ENCODE data around the gene C16orf74. TPM values are rescaled to one million over a fixed set of nuclear protein-coding genes. Genes with fewer than 3 reads are reported as not detected.

Gene C16orf74
- polyA plus RNA-seq, 3 donors, result 3.0 to 3.7 (median 3.4) TPM

DNA sequence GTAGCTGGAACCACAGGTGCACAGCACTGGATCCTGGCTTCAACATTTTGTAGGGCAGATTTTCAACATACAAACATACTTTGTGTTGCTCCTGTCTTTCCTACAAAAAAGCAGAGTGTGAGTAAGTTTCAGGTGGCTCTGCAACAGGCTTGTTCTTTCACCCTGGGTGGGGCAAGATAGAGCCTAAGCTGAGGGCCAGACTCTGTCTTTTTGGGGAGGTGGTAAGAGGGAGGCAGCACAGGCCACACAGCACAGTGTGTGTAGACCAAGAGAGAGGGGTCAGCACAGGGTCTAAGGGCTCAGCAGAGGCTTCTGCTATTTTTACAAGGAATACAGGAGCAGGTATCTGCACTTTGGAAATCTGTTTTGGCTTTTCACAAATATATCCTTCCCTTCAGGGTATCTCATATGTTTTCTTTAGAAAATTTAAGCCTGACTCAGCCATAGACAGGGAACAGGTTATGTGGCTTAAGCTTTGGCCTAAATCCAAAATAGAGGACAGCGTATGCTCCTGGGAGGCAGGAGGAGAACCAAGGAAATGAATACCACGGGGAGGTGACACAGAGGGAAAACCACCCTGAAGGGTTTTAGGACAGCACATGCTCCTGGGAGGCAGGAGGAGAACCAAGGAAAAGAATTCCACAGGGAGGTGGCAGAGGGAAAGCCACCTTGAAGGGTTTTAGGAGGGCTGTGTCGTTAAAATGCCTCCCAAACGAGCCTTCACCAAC, 26.9 kb upstream of the C16orf74 start:
- no peak for DNase-seq (ENCODE audit: low read depth in 3 of 3, low spot score in 2 of 3)

DNA sequence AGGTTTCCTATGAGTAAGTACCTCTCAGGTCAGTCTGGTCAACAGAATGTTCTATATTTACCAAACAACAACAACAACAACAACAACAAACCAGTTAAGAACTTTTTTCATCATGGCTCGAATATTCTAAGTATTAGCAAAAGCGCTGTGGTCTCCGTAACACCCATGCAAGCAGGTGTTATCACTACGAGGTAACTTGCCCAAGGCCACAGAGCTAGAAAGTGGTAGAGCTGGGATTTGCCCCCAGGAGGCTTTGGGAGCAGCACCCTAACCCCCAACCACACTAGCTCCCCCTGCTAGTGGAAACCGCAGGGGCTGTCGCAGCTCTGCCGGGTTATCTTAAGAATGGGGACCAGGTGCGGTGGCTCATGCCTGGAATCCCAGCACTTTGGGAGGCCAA, 23.9 kb upstream of the C16orf74 start:
- no peak for DNase-seq (ENCODE audit: low read depth in 3 of 3, low spot score in 2 of 3)

DNA sequence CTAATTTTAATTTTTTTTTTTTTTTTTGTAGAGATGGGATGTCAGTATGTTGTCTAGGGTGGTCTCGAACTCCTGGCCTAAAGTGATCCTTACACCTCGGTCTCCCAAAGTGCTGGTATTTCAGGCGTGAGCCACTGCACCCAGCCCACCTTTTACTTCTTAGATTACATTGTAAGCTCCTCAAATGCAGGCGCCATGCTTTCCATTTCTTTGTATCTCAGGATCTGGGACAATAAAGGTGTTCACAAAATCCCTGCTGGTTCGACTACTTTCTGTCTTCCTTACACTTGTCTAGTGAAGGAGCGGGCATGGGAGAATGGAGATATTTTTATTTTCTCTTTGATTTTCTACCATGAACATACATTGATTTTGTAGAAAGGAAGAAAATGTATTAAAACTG, 23.2 kb upstream of the C16orf74 start:
- DNase-seq (ENCODE audit: low read depth in 3 of 3, low spot score in 2 of 3), result no peak

DNA sequence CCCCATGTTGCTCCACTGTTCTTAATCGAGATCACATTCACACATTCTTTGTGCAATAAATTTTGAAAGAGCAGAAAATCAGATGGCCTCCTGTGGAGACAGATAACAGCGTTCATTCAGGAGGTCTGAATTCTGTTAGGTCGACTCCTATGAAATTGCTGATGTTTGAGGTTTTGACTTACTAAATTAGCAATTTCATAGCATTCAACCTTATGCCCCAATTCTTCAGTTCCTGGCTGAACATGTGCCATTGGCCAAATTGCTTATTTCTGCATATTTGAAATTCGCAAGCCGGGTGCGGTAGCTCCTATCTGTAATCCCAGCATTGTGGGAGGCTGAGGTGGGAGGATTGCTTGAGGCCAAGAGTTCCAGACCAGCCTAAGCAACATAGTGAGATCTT, 22.1 kb upstream of the C16orf74 start:
- DNase-seq (ENCODE audit: low read depth in 3 of 3, low spot score in 2 of 3), result no peak

DNA sequence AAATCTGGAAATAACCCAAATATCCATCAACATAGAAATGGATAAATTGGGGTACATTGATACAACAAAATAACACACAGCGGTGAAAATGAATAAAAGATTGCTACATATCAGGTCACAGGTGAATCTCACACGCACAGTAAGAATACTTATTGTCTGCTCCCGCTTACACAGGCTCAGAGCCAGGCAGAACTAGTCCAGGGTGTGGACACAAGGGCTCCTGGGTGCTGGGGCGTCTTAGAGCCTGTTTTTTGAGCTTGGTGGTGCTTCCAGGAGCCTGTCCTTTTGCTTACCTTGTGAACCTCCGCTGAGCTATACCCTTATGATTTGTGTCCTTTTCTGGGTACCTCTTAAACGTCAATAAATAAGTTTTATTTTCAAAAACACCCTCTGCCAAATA, 19.8 kb upstream of the C16orf74 start:
- no peak for DNase-seq (ENCODE audit: low read depth in 3 of 3, low spot score in 2 of 3)

DNA sequence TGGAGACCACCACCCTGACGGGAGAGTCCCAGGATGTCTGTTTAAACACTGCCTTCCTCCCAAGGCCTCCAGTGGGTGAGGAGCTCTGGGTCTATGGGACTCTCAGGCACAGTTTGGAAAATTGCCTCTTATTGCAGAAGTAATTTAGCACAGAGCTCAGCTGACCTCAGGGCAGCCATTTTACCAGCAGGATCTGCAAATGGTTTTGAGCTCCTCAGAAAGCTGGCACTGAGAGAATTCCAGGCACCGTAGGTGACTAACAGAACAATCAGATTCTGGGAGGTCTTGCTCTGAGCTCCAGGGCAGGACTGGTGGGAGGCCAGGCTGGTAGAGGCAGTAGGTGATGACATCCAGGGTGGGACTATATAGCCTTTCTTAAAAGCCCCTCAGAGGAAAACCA, 17.3 kb upstream of the C16orf74 start:
- DNase-seq (ENCODE audit: low read depth in 3 of 3, low spot score in 2 of 3), result no peak

DNA sequence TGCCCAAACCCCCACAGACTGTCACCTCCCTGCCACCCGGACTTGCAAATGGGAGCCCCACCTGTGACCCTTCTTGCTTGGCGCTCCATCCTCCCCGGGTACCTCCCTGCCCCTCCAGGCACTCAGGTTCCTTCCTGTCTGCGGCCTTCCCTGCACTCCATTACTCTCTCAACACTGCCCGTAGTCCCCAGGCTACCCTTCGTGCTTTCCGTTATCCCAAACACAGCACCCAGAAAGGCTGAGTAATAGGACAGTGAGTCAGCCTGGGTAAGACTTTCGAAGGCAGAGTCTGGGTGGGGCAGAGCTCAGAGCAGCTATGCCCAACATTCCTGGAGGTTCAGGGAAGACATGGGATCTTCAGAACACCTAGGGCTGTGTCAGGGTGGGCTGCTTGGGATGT, 16.6 kb upstream of the C16orf74 start:
- no peak for DNase-seq (ENCODE audit: low read depth in 3 of 3, low spot score in 2 of 3)

DNA sequence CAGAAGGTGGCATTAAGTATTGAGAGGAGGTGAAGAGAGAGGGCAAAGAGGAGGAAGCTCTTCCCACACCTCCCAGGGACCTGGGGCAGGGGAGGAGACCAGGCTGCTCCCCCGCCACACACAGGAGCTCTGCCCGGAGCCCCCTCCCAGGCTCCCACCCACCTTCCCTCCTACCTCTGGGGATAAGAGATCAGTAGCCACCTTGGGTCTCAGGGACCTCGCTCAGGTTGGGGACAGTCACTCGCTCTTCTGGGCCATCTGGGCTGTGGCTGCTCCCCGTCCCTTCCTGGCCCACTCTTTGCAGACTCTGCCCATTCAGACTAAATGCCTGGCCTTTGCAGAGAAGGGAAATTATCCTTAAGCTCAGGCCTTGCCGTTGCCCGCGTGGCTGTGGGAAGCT, 14.9 kb upstream of the C16orf74 start:
- no peak for DNase-seq (ENCODE audit: low read depth in 3 of 3, low spot score in 2 of 3)

DNA sequence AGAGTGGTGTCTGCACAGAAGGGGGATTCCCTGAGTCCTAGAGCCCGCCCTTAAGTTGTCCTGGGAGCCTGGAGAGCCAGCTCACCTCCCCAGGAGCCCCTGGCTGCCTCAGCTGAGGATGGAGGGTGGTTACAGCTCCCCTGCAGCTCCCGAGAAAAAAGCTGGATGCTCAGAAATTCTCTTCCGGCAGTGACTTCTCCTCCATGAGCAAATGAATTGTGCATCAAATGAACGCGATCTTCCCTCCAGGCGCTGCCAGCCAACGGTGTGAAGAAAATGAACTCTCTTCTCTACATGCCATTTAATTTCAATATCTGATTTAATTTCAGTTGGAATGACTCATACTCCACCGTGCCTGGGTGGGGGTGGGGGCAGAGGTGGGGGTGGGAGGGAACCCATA, 14.3 kb upstream of the C16orf74 start:
- no peak for DNase-seq (ENCODE audit: low read depth in 3 of 3, low spot score in 2 of 3)

DNA sequence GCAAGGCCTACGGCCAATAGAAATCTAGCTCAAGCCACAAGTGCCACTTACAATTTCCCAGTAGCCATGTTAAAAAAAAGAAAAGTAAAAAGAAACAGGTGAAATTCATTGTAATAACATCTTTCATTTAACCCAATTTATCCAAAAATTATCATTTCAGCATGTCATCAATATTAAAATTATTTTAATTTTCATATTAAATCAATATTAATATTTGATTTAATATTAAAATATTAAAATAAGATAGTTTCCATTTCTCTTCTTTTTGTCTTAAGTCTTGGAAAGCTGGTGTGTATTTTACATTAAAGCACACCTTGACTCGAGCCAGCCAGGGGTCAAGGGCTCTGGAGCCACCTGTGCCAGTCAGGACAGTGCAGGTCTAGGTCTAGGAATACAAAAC, 12.7 kb upstream of the C16orf74 start:
- DNase-seq (ENCODE audit: low read depth in 3 of 3, low spot score in 2 of 3), result no peak

DNA sequence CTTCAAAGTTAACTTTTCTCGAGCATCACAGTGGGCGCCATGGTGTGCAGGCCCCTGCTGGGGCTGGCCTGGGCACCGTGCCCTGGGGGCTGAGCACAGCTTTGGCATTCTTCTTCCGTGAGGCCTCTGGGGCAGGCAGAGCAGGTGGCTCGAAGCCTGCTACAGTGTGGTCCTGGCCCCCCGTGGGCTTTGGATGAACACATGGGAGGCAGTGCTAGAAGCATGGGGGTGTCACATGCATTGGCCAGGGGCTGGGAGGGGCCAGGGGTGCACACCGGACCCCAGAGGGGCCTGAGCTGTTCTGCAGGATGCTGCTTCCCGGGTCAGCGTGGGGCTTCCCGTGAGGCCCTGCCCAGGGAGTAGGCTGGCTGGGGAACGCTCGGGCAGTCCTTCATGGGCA, 12.1 kb upstream of the C16orf74 start:
- no peak for DNase-seq (ENCODE audit: low read depth in 3 of 3, low spot score in 2 of 3)

DNA sequence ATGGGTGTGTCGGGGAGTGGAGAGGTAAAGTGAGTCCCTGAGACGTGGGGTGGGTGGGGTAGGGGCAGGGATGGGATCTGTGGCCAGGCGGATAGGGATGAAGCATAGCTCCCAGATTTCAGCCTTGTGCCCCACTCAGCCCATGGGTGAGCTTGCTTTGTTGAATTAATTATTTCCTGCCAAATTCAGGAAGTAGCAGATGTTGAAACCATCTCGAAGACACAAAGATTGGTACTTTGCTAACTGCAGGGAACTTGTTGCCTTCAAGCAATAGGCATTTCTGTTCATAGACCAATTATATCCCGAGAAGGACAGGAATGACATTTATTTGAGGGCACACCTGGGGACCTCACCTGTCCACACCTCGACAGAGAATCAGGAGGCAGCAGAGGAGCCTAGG, 11.0 kb upstream of the C16orf74 start:
- DNase-seq (ENCODE audit: low read depth in 3 of 3, low spot score in 2 of 3), result no peak

DNA sequence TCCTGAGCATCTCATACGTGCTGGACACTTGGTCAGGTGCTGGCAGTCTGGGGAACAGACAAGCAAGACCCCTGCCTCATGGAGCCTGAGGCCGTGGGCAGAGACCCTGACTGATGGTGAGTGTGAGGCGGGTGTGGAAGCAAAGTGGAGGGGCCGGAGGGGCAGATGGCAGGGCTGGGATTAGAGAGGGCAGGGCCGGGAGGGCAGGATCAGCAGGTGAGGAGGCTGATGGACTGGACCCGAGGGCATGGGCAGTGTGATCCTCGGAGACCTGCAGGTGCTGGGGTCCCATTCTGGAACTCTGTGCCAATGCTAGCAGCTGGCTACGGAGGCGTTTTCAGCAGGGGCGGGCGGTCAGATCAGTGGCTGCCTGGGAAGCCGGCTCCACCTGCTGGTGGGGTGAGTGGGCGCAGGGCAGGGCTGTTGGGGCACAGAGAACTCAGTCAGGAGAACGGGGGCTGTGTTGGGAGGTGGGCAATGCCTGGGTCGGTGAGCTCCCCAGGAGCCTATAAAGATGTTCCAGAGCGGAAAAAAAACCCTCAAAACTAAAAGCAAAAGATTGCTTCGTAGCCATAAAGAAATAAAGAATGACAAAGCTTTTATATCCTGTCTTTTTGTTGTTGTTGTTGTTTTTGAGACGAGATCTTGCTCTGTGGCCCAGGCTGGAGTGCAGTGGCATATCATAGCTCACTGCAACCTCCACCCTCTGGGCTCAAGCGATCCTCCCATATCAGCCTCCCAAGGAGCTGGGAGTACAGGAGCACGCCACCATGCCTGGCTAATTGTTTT, 8.9 kb upstream of the C16orf74 start:
- DNase-seq (ENCODE audit: low read depth in 3 of 3, low spot score in 2 of 3), result no peak

DNA sequence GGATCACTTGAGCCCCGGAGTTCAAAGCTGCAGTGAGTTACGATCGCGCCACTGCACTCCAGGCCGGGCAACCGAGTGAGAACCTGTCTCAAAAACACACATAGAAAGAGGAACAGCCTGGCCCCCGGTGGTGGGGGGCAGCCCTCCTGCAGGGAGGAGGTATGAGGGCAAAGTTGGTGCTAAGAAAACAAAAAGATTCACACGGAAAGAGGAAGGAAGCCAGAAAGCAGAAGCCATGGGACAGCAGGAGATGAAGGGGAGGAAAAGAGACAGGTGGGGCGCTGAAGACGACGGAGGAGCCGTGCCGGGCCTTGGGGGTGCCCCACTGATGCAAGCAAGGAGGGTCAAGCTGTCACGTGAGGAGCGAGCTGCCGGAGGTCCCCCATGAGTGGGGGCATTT, 8.2 kb upstream of the C16orf74 start:
- no peak for DNase-seq (ENCODE audit: low read depth in 3 of 3, low spot score in 2 of 3)

DNA sequence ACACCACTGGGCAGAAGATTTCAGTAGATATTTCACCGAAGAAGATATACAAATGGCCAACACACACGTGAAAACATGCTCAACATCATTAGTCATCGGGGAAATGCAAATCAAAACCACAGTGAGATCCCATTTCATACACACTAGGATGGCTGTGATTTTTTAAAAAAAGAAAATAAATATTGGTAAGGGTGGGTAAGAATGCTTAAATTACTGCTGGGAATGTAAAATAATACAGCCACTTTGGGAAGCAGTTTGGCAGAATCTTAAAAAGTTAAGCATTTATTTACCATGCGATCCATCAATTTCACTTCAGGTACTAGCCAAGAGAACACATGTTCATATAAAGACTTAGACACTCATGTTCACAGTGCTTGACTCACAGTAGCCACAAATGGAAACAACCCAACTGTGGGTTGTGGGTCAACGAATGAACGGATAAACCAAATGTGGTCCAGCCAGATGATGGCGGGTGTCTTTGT, 6.5 kb upstream of the C16orf74 start:
- no peak for DNase-seq (ENCODE audit: low read depth in 3 of 3, low spot score in 2 of 3)

DNA sequence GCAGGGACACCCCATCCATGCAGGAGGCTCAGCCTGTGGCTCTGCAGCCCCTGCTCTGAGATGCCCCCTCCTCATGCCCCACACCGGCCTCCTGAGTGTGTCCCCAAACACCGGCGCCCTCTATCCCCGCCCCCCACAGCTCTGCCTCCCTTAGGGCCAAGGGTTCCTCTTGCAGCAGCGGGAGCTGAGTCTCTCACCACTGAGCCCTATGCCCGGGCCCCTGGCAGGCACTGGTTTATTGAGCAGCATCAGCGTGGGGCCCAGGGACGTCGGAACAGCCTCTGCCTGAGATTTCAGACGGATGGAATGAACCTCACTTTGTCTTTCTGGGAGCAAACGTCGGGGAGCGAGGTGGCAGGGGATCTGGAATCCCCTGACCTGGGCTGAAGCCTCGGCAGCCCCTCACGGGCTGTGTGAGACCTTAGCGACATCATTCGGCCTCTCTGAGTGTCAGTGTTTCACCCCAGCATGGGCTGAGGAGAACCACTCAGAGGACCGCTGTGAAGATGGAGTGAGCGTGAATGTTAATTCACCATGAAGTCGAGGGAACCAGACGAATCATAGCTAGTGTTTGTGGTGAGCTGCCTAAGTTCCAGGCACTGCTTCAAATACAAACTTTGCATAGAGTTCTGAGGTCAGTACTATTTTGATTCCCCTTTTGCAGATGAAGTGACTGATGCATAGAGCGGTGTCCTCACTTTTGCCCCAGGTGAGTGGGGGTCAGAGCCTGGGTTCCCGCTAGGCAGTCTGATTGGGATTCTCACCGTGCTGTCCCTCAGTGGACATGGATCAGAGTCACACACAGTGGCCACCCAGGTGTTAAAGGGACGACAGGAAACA, 5.3 kb upstream of the C16orf74 start:
- DNase-seq (ENCODE audit: low read depth in 3 of 3, low spot score in 2 of 3), result no peak

DNA sequence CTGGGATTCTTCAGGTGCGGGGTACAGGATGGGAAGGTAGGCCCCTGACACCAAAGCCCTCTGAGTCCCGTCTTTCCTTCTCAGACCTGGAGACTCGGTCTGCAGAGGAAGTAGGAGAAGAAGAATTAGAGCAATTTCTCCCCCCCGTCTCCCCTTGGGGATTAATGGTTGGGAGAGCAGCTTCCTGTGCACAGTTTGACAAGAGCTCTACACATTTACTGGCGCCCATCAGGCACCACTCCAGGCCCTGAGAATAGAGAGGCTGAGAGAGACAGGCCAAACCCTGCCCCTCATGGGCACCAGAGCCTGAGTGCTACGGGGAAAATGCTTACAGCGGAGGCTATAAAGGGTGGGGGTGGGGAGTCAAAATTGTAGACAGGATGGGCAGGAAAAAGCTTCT, 3.5 kb upstream of the C16orf74 start:
- DNase-seq (ENCODE audit: low read depth in 3 of 3, low spot score in 2 of 3), result no peak

DNA sequence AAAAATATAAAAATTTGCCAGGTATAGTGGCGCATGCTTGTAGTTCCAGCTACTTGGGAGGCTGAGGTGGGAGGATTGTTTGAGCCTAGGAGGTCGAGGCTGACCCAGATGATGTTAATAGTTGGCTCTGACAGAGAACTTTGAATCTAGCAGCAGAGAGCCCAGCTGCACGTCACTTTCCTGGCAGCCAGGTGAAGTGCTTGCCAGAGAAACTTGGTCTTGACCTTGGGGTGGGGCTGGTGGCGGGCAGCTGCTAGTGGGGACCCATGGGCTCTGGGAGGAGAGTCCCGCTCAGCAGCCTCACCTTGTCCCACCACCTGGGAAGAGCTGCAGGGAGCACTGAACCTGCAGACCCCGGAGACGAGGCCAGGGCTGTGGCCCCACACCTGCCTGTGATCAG, 3.1 kb upstream of the C16orf74 start:
- DNase-seq (ENCODE audit: low read depth in 3 of 3, low spot score in 2 of 3), result no peak

DNA sequence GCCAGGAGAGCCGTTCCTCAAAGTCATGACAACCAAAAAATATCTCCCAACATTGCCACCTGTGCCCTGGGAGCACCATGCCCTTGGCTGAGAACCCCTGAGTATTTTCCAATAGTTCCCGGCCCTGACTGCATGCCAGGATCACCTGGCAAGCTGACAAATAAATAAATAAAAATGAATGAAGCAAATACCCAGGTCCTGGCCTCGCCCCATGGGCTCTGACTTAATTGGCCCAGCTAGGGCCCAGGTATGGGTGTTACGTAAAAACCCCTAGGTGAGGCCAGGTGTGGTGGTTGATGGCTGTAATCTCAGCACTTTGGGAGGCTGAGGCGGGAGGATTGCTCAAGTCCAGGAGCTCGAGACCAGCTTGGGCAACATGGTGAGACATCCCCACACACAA, 2.7 kb upstream of the C16orf74 start:
- DNase-seq (ENCODE audit: low read depth in 3 of 3, low spot score in 2 of 3), result no peak

DNA sequence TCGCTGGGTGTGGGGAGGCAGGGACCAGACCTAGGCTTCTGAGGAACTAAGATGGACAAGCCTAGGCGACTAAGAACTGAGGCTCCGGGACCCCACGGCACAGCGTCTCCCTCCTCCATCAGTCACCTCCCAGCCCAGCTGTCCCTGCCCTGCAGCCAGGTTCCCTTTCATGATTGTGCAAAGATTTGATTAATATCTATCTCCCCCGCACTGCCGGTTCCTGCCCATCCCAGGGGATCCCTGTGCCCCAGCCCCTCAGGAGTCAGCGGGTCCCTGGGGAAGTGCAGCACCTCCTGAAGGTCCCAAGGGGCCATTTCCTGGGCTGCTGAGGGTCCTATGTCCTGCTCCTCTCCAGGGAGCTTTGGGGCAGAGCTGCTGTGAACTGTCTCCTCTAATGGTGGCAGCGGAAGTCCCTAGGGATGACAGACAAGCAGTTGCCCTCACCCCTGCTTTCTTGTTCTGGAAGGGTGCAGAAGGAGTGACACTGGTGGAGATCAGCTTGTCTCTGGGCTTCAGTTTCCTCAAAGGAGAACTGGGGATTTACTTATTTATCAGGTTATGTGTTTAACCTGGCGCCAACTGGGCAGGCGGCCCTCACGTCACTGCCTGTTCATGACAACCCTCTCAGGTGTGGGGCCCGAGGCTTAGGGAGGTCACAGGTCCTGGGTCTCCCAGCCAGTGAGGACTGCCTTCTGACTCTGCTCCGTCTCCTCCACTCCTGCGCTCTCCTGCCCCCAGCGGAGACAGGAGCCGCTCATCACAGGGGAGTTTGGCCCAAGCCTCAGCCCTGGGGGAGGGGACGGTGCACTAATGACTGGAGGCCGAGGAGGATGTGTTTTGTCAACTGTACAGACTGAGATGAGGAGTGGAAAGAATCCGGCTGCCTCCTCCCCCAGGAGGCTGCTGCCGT, 1.9 kb upstream of the C16orf74 start:
- peak in 1 of 3 donors; percentile 45 for DNase-seq (ENCODE audit: low read depth in 3 of 3, low spot score in 2 of 3)

Data from right renal cortex interstitium (tissue), 3 donors.